Brain pericyte (primary cell): ENCODE results near the gene TMEM117.
"Not testable (repeated sequence)": the region's sequence is repeated elsewhere in the genome, so short reads cannot be mapped to it uniquely, and the experiment has no call there.

ENCODE experiments used
- DNase-seq: peaks from one replicate; pipeline ENCODE4 v3.0.0-alpha.2; 2012; ENCODE audit warnings: low read depth, low spot score

Gene TMEM117

GRCh38 chr12:44377443-44378187 is 541.7 kb downstream of the TMEM117 start:
- DNase-seq: no peak

GRCh38 chr12:44379113-44379512 is 543.2 kb downstream of the TMEM117 start:
- DNase-seq: not testable (repeated sequence)

- no peak for DNase-seq
Observed at GRCh38 chr12:44379831-44380230, 544.0 kb downstream of the TMEM117 start.

- DNase-seq: no peak
Observed at GRCh38 chr12:44380861-44381260, 545.0 kb downstream of the TMEM117 start.

GRCh38 chr12:44381341-44381740 is 545.5 kb downstream of the TMEM117 start:
- no peak for DNase-seq

- DNase-seq: no peak
Observed at GRCh38 chr12:44384136-44384535, 548.3 kb downstream of the TMEM117 start.

- DNase-seq: no peak
Observed at GRCh38 chr12:44385964-44386363, 550.1 kb downstream of the TMEM117 start.

GRCh38 chr12:44387581-44387980 is 551.7 kb downstream of the TMEM117 start:
- DNase-seq: no peak

- no peak for DNase-seq
Observed at GRCh38 chr12:44389038-44389437, 553.2 kb downstream of the TMEM117 start.

- no peak for DNase-seq
Observed at GRCh38 chr12:44389896-44390295, 554.0 kb downstream of the TMEM117 start.

GRCh38 chr12:44397631-44398030 is 561.8 kb downstream of the TMEM117 start:
- DNase-seq: no peak

GRCh38 chr12:44403185-44403584 is 567.3 kb downstream of the TMEM117 start:
- no peak for DNase-seq

- DNase-seq: no peak
Observed at GRCh38 chr12:44405297-44405696, 569.4 kb downstream of the TMEM117 start.

GRCh38 chr12:44422559-44422958 is 586.7 kb downstream of the TMEM117 start:
- DNase-seq: no peak

- no peak for DNase-seq
Observed at GRCh38 chr12:44428825-44429224, 592.9 kb downstream of the TMEM117 start.

- DNase-seq: no peak
Observed at GRCh38 chr12:44431647-44432343, 595.9 kb downstream of the TMEM117 start.

- no peak for DNase-seq
Observed at GRCh38 chr12:44433659-44434058, 597.8 kb downstream of the TMEM117 start.

GRCh38 chr12:44436756-44437155 is 600.9 kb downstream of the TMEM117 start:
- no peak for DNase-seq
